HL-60 (cell line): ENCODE results near the gene AP3S2.
"Not testable (repeated sequence)": the region's sequence is repeated elsewhere in the genome, so short reads cannot be mapped to it uniquely, and the experiment has no call there.

Source experiments
- DNase-seq, 2 experiments: peaks; one replicate each; pipeline ENCODE4 v3.0.0-alpha.2; 2010 to 2020; ENCODE audit warnings: low read depth in 1 of 2, low spot score in 1 of 2
- H3K27ac ChIP-seq: fragments of 250-450 bp; sonication (Bioruptor Pico); replicated peaks from 2 replicates; pipeline ENCODE4 v1.5.1; 2020; ENCODE audit warnings: mild to moderate bottlenecking, moderate library complexity
- H3K27me3 ChIP-seq: fragments of 250-450 bp; sonication (Bioruptor Pico); 2 replicates; pipeline ENCODE4 v1.5.1; 2021; ENCODE audit warnings: mild to moderate bottlenecking, moderate library complexity; ENCODE audit not compliant: insufficient read depth, poor library complexity, severe bottlenecking
- H3K4me3 ChIP-seq: replicated peaks from 2 replicates; pipeline ENCODE4 v1.5.1; 2011; ENCODE audit warnings: mild to moderate bottlenecking, control low read depth, low read length; ENCODE audit not compliant: insufficient read depth
- GABPA ChIP-seq: IDR thresholded peaks from 2 replicates; pipeline ENCODE4 v1.6.1; 2012; ENCODE audit warnings: low read depth
- POLR2AphosphoS5 ChIP-seq: IDR thresholded peaks from 2 replicates; pipeline ENCODE4 v1.6.1; 2012; ENCODE audit warnings: low read depth
- SPI1 ChIP-seq: IDR thresholded peaks from 2 replicates; pipeline ENCODE4 v1.6.1; 2012; ENCODE audit warnings: low read depth, mild to moderate bottlenecking, borderline replicate concordance
- TF ChIP-seq, protein P1 (sequence below): IDR thresholded peaks from one replicate; pipeline ENCODE4 v1.5.1; 2011; ENCODE audit warnings: low read length, control low read depth, inconsistent platforms; ENCODE audit not compliant: insufficient read depth
- TF ChIP-seq, protein P2 (sequence below): IDR thresholded peaks from 2 replicates; pipeline ENCODE4 v1.6.1; 2012; ENCODE audit warnings: low read depth; ENCODE audit not compliant: insufficient replicate concordance

The AP3S2 gene

DNA sequence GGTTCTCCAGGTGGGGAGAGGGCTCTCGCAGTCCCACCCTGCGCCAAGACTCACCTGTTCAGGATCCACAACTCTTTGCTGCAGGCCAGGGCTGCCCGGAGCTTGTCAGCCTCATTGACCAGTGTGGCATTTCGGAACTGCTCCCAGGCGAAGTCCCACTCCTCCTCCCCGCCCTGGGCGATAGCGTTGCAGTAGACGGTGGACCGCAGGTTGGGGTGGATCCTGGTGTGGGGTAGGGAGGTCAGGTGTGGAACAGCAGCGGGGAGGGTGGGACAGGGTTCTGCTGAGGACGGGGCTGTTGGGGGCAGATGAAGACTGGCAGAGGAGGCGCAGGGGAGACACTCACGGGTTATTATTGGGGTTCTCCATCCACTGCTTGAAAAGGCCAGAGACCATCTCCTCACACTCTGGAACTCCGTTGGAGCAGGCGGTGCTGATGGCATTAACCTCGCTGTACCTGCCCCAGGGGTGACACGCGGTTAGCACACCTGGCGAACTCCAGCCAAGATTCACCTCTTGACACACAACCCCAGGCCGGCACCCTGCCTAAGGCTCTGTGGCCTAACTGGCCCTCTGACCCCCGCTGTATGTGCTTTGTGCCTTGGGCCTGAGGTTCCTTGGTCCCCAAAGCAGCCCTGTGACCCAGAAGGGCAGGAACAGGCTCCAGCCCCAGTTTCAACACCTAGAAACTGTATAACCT lies 101.5 kb downstream of the AP3S2 start:
- Histone ChIP-seq H3K4me3 (no peak overlapping the region), H3K27me3 (no peaks in the 10 kb centered on the region), H3K27ac (no peak overlapping the region)
- no peak for DNase-seq
- TF ChIP-seq SPI1, result no peak
- TF ChIP-seq, protein P1, sequence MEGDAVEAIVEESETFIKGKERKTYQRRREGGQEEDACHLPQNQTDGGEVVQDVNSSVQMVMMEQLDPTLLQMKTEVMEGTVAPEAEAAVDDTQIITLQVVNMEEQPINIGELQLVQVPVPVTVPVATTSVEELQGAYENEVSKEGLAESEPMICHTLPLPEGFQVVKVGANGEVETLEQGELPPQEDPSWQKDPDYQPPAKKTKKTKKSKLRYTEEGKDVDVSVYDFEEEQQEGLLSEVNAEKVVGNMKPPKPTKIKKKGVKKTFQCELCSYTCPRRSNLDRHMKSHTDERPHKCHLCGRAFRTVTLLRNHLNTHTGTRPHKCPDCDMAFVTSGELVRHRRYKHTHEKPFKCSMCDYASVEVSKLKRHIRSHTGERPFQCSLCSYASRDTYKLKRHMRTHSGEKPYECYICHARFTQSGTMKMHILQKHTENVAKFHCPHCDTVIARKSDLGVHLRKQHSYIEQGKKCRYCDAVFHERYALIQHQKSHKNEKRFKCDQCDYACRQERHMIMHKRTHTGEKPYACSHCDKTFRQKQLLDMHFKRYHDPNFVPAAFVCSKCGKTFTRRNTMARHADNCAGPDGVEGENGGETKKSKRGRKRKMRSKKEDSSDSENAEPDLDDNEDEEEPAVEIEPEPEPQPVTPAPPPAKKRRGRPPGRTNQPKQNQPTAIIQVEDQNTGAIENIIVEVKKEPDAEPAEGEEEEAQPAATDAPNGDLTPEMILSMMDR, result no peak
- no peak for TF ChIP-seq POLR2AphosphoS5
- TF ChIP-seq GABPA, result no peak
- TF ChIP-seq, protein P2, sequence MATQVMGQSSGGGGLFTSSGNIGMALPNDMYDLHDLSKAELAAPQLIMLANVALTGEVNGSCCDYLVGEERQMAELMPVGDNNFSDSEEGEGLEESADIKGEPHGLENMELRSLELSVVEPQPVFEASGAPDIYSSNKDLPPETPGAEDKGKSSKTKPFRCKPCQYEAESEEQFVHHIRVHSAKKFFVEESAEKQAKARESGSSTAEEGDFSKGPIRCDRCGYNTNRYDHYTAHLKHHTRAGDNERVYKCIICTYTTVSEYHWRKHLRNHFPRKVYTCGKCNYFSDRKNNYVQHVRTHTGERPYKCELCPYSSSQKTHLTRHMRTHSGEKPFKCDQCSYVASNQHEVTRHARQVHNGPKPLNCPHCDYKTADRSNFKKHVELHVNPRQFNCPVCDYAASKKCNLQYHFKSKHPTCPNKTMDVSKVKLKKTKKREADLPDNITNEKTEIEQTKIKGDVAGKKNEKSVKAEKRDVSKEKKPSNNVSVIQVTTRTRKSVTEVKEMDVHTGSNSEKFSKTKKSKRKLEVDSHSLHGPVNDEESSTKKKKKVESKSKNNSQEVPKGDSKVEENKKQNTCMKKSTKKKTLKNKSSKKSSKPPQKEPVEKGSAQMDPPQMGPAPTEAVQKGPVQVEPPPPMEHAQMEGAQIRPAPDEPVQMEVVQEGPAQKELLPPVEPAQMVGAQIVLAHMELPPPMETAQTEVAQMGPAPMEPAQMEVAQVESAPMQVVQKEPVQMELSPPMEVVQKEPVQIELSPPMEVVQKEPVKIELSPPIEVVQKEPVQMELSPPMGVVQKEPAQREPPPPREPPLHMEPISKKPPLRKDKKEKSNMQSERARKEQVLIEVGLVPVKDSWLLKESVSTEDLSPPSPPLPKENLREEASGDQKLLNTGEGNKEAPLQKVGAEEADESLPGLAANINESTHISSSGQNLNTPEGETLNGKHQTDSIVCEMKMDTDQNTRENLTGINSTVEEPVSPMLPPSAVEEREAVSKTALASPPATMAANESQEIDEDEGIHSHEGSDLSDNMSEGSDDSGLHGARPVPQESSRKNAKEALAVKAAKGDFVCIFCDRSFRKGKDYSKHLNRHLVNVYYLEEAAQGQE, result no peak

DNA sequence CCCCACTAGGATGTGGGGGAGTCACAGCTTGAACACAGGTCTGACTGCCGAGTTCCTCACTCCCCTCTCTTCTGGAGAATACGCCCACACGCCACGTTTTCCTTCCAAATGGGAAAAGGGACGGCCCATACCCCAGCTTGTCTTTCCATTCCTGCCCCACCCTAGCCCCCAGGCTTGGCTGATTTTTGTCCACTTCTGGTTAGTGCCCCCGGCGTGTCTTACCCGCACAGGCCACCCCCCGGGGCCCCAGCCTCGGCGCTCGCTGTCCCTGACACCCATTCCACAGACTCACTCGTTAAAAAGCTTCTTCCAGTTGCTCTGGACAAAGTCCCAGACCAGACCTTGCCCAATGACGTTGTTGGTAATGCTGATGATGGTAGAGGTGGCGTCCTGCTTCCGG lies 103.1 kb downstream of the AP3S2 start:
- Histone ChIP-seq H3K27me3 (no peaks in the 10 kb centered on the region), H3K27ac (no peak overlapping the region), H3K4me3 (no peak overlapping the region)
- TF ChIP-seq, protein P1, result no peak
- TF ChIP-seq POLR2AphosphoS5, result 0 out of 2 replicates have a peak, but pooled peaks have one; percentile 18
- DNase-seq, result no peak

DNA sequence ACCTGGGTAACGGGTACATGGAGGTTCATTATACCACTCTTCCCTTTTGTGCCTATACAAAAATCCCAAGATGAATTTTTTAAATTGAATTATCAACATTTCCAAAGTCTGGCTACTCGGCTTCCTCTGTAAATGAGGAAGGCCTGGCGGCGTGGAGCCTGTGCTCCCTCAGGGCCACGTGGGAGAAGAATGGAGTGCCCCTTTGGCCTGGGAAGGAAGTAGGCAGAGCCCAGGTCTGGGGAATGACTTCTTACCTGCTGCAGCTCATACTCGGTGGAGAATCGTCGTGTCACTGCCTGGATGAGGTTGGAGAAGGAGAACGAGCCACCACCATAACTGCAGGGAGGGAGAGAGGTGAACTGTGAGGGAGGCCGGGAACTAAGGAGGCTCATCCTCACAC lies 103.6 kb downstream of the AP3S2 start:
- H3K27me3 ChIP-seq, result no peaks in the 10 kb centered on the region
- DNase-seq, result no peak
- H3K4me3 ChIP-seq, result no peak overlapping the region
- no peak overlapping the region for H3K27ac ChIP-seq
- TF ChIP-seq, protein P2, result no peak
- TF ChIP-seq, protein P1, result no peak

DNA sequence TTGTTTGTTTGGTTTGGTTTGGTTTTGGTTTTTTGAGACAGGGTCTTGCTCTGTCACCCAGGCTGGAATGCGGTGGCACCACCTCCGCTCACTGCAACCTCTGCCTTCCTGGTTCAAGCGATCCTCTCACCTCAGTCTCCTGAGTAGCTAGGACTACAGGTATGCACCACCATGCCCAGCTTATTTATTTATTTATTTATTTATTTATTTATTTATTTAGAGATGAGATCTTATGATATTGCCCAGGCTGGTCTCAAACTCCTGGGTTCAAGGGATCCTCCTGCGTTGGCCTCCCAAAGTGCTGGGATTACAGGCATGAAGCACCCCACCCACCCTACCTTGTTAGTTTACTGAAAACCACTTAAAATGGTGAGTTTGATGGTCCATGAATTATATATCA lies 105.2 kb downstream of the AP3S2 start:
- DNase-seq, H3K27me3 ChIP-seq: not testable (repeated sequence)

More for the DNA sequence above, 105.2 kb downstream of the AP3S2 start:
- H3K27ac ChIP-seq, H3K4me3 ChIP-seq: not testable (repeated sequence)
